Measurements from ENCODE around the gene FAM110D.

GRCh38 chr1:26175346-26175745 lies 16.5 kb downstream of the FAM110D start:
- TF ChIP-seq GATA3 (IDR thresholded peaks at IDR 0.05; ENCODE audit: low read depth, low read length) (no peak), GATA2 (IDR thresholded peaks at IDR 0.05; ENCODE audit: low read depth, low read length) (no peak)
